OCI-LY7 (cell line): ENCODE results near the gene PPP4C.

ENCODE experiments used
- EZH2phosphoT487 ChIP-seq: fragments of 200-600 bp; sonication (generic); IDR thresholded peaks from 2 replicates; pipeline ENCODE4 v1.6.1; 2018; ENCODE audit warnings: low read depth, borderline replicate concordance, mild to moderate bottlenecking, mixed run types, antibody characterized with exemption, low read length, moderate library complexity, mixed read lengths
- TF ChIP-seq, protein P1 (sequence below): fragments of 200-600 bp; sonication (generic); conservative IDR thresholded peaks from 2 replicates; pipeline ENCODE4 v1.5.1; 2014; ENCODE audit warnings: mild to moderate bottlenecking, antibody characterized with exemption, low read length, moderate library complexity, mixed read lengths

DNA sequence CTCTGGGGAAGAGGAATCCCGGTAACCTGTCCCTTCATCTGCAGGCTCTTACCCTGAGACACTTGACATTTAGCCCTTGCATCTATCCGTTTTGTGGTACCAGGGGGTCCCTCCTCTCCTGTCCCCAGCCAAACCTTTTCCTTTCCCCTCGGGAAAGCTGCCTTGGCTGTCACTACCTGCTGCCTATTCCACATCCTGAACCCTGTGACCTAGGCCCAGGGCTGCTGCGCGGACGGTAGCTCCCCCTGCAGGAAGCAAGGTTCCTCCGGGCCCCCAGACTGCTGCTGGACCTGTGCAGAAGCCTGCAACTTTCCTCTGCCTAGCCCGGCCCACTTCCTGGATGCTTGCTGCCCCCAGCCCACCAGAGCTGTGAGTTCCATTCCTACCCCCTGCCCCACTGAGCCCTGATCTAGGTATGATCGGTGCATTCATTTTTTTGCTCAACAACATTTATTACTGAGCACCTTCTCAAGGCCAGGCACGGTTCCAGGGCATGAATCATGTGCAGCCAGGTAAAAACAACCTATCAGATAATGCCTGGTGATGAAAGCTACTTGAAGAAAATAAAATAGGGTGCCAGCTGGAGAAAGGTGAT lies 20.7 kb upstream of the PPP4C start:
- TF ChIP-seq, protein P1, sequence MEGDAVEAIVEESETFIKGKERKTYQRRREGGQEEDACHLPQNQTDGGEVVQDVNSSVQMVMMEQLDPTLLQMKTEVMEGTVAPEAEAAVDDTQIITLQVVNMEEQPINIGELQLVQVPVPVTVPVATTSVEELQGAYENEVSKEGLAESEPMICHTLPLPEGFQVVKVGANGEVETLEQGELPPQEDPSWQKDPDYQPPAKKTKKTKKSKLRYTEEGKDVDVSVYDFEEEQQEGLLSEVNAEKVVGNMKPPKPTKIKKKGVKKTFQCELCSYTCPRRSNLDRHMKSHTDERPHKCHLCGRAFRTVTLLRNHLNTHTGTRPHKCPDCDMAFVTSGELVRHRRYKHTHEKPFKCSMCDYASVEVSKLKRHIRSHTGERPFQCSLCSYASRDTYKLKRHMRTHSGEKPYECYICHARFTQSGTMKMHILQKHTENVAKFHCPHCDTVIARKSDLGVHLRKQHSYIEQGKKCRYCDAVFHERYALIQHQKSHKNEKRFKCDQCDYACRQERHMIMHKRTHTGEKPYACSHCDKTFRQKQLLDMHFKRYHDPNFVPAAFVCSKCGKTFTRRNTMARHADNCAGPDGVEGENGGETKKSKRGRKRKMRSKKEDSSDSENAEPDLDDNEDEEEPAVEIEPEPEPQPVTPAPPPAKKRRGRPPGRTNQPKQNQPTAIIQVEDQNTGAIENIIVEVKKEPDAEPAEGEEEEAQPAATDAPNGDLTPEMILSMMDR = peak; percentile 85
- TF ChIP-seq EZH2phosphoT487 = no peak
